Tibial nerve (tissue), 3 donors: Measurements from ENCODE around the gene NELFB.

Experiments
- POLR2A ChIP-seq, 2 donors: fragments of 450-650 bp; IDR thresholded peaks; one replicate each; pipeline ENCODE4 v1.6.1; 2017; ENCODE audit warnings: antibody characterized with exemption in 2 of 2, mild to moderate bottlenecking in 2 of 2, moderate library complexity in 2 of 2
- TF ChIP-seq, protein P1 (sequence below), 5 experiments: fragments of 200-600 bp in 3 of 5; fragments of 450-650 bp in 2 of 5; sonication (generic) in 3 of 5; IDR thresholded peaks; one replicate each; pipeline ENCODE4 v1.5.1; 2016 to 2019; ENCODE audit warnings: antibody characterized with exemption in 5 of 5, mild to moderate bottlenecking in 3 of 5, moderate library complexity in 2 of 5

DNA sequence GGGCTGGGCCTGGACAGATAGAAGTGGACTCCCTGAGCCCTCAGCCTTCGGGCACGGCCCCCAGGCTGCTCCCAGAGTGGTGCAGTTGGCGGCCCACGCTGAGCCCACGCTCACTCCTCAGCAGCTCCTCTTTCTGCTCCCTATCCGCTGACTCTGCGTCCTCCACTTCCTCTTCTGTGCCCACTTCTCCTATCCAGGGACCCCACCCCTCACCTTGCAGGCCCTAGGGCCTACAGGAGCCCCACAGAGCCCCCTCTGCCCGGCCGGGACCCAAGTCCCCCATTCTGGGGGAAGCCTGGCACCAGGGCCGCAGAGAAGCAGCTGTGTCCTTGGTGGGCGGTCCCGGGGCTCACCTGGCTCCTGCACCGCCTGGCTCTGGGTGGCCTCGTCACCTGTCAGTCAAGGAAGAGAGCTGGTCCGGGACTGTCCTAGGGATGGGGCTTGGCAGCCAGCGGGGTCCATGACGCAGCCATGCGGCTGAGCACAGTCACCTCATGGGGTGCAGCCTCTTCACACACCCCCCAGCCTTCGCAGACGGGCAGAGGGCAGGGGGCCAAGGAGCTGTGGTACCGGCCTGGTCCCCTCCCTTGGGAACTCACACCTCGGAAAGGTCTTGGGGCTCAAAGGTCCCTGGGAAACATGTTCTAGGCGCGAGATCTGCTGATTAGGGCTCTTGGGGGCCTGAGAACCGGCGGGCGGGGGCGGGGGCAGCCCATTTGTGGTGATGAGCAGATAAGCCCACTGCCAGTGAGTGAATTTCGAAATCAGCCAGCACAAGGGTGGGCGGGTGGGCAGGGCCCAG lies 52.3 kb downstream of the NELFB start:
- TF ChIP-seq, protein P1, sequence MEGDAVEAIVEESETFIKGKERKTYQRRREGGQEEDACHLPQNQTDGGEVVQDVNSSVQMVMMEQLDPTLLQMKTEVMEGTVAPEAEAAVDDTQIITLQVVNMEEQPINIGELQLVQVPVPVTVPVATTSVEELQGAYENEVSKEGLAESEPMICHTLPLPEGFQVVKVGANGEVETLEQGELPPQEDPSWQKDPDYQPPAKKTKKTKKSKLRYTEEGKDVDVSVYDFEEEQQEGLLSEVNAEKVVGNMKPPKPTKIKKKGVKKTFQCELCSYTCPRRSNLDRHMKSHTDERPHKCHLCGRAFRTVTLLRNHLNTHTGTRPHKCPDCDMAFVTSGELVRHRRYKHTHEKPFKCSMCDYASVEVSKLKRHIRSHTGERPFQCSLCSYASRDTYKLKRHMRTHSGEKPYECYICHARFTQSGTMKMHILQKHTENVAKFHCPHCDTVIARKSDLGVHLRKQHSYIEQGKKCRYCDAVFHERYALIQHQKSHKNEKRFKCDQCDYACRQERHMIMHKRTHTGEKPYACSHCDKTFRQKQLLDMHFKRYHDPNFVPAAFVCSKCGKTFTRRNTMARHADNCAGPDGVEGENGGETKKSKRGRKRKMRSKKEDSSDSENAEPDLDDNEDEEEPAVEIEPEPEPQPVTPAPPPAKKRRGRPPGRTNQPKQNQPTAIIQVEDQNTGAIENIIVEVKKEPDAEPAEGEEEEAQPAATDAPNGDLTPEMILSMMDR (IDR thresholded peaks at IDR 0.05): no peak
- no peak for TF ChIP-seq POLR2A (IDR thresholded peaks at IDR 0.05)
